GM21447 (cell line): ENCODE measurements around the gene WIPF2.
"Not testable (repeated sequence)": the region's sequence is repeated elsewhere in the genome, so short reads cannot be mapped to it uniquely, and the experiment has no call there.

Experiments used
- ATAC-seq: cut with Tn5 transposase; IDR thresholded peaks from one replicate; pipeline ENCODE4 v1.9.1; 2021; ENCODE audit not compliant: unreplicated experiment

Gene WIPF2

GRCh38 chr17:40293363-40293762 is 74.3 kb downstream of the WIPF2 start:
- ATAC-seq, result no peak

DNA sequence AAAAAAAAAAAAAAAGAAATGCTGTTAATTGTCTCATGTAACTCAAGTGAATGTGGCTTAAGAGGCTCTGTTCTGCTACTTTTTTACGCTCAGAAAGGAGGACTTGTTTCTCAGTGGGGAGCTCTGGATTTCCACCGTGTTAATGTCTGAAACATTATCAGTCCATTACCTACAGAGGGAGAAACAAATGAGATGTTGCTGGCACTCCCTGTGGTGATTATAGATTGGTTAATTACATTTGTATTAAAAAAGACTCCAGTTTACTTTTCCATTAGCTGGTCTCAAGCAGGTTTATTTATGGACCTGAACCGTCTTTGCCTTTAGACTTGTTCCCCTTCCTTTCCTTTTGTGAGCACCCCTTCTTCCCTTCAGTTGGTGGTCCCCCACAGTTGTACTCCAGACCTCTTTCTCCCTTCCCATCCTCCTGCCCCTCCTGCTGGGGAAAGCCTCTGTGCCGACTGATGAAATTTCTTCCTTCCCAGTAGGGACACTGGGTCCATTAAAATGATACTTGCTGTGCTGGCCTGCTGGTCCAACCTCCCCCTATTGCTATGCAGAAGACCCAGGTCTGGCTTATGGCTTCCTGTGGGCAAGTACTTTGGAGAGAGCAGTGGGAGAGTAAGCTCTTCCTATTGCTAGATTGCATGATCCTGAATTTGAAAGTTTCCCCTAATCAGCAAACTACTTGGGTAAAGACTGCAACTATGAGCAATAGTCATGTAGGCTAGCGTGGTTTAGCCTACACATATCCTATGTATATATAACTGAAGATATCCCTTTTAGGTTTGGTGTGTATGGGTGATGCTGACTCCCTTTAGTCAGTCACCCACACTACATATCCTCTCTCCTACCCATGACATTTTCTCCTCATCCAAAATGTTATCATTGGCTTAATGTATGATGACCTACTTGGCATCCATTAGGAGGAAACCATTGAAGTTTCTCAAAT is 76.7 kb downstream of the WIPF2 start:
- ATAC-seq, result no peak

DNA sequence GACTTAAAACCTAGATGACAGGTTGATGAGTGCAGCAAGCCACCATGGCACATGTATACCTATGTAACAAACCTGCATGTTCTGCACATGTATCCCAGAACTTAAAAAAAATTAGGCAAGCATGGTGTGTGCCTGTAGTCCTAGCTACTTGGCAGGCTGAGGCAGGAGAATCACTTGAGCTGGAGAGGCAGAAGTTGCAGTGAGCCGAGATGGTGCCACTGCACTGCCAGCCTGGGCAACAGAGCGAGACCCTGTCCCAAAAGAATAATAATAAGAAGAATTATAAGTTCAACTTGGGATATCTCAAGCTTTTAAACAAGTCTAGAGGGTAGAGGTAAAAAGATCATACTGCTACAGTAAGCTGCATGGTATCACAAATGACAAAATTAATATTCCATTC is 78.4 kb downstream of the WIPF2 start:
- no peak for ATAC-seq

- no peak for ATAC-seq
Observed at GRCh38 chr17:40298726-40299125, 79.6 kb downstream of the WIPF2 start.

- not testable (repeated sequence) for ATAC-seq
Observed at GRCh38 chr17:40299159-40299757, 80.2 kb downstream of the WIPF2 start.

DNA sequence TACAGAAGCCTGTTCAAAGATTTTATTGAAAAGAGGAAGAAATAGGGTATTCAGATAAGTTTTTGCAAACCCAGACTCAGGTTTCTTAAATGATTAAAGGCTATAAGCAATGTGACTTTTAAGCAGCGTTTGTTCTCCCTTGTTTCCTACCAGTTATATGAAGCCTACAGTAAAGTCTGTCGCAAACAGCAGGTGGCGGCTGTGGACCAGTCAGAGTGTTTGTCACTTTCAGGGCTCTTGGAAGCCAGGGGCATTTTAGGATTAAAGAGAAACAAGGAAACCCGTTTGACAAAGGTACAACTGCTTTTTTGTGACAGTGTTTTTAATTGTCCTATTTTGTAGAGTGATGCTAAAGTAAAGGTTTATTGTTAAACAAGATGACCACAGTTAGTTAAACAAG is 82.2 kb downstream of the WIPF2 start:
- no peak for ATAC-seq

- ATAC-seq, result no peak
Observed at GRCh38 chr17:40303009-40303657, 84.0 kb downstream of the WIPF2 start.

GRCh38 chr17:40303708-40304551 is 84.8 kb downstream of the WIPF2 start:
- no peak for ATAC-seq

GRCh38 chr17:40304552-40304863 is 85.4 kb downstream of the WIPF2 start:
- not testable (repeated sequence) for ATAC-seq

GRCh38 chr17:40304866-40305265 is 85.8 kb downstream of the WIPF2 start:
- ATAC-seq, result not testable (repeated sequence)

GRCh38 chr17:40306395-40306794 is 87.3 kb downstream of the WIPF2 start:
- ATAC-seq, result no peak

GRCh38 chr17:40307001-40307730 is 88.1 kb downstream of the WIPF2 start:
- no peak for ATAC-seq

DNA sequence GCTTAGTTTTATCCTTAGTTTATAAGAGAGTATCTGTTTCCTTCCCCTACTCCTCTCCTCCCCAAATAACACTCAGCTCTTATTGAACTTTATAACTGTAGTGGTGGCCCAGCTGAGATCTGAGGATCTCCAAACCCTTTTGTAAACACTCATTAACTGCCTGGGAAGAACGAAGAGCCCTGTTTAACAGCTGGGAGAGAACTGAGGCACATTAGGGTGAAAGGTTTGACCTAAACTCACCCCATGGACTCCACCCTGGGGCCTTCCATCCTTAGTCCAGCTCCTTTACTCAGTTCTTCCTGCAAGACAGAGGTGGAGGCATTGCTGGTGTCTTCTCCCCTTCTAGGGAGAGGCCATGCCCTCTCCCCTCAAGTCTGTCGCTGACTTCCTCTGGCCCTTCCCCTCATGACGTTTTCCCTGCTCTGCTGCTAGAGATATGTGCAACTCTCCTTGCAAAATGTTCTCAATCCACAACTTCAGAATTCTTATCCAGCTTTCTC is 88.7 kb downstream of the WIPF2 start:
- ATAC-seq, result no peak

DNA sequence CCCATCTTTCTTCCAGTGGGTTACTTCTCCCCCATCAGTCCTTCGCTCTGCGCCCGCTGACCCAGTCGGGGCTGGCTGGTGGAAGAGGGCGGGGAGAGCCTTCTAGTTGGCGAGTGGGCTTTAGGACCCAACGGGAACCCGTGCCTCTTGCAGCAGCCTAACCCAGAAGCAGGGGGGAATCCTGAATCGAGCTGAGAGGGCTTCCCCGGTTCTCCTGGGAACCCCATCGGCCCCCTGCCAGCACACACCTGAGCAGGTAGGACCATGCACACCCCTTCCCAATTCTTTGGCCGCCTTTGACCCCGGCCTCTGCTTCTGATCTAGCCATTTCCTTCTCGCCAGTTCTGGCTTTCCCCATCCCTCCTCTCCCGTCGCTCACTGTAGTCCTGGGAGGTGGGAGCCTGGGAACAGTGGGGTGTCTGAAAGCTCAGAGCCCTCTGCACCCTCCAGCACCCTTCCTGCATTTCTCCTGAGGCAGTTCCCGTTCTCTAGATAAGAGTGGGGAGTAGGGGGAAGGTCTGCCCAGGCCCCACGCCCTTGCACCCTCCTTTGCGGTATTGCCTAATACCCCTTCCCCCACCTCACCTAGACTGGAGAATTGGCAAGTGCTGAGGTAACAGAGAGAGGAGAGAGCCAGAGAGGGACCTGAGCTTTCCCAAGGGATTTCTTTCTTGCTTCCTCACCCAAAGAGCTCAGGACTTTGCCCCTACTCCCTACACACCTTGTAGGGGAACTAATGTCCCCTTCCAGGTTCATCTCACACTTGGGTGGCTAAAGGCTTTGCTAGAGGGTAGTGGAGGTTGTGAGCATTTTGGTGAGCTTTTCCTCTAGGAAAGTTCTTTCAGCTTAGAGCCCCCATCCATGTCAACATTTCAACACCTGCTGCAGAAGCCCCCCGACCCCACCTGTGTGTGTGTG is 90.2 kb downstream of the WIPF2 start, which contains the start of gene RARA:
TSS of gene RARA (plus strand) at position 150 of the 918 bp plus-strand sequence. CDS start 22,039 bp downstream, outside the sequence.
- ATAC-seq, result no peak

DNA sequence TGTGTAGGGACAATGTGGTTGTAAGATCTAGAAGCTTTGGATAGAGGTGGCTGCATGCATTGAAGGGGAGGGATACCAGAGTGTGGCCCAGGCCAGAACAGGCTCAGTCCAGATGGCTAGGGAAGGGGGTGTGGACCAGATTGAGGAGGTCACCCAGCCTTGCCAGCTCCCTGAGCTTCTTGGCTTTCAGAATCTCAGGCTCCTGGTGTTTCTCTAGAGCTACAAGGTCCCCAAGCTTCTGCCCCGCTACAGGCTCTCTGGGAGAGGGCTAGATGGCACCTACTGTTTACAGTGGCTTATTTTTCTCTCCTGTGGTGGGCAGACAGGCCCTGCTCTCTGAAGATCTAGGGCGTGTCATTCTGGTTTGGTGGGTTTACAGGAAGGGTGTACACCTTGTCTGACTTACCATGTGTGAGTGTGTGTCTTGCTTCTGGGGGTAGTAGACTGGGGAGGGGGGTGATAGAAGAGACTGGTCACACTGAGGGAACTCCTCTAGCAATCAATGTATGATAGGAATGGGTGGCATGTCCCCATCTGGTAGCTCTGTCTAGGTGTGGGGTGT is 90.9 kb downstream of the WIPF2 start:
- ATAC-seq, result no peak

GRCh38 chr17:40310882-40311391 is 91.8 kb downstream of the WIPF2 start:
- no peak for ATAC-seq

DNA sequence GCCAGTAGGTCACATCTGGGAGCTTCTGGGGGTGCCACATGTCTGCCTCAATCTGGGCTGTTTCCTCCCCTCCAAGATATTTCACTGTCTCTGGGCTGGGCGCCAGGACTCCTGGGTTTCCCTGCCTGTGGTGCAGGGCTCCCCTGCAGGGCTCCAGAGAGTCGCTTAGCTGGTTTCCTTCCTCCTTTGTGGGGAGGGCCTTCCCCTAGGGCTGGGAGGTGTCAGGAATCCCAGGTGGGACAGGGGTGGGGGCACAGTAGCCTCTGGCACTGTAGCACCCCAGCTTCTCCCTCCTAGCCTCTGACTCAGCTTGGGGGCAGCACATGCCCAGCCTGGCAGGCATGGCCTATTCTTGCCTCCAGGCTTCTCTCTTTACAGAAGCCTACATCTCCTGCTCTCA is 92.5 kb downstream of the WIPF2 start:
- ATAC-seq, result no peak

GRCh38 chr17:40312131-40312731 is 93.1 kb downstream of the WIPF2 start:
- ATAC-seq, result no peak
